HG03558 (cell line): ENCODE results near the gene CCDC85B.
A peak's percentile ranks its signal among the peaks of the same experiment; 100 is the strongest.

Experiments
- ATAC-seq: cut with Tn5 transposase; IDR thresholded peaks from one replicate; pipeline ENCODE4 v1.9.1; 2021; ENCODE audit warnings: moderate number of reproducible peaks; ENCODE audit not compliant: unreplicated experiment; ENCODE audit errors: extremely low read depth

Gene CCDC85B

GRCh38 chr11:65867284-65868071 is 23.0 kb upstream of the CCDC85B start:
- ATAC-seq = no peak

- no peak for ATAC-seq
These were observed 22.3 kb upstream of the CCDC85B start for GRCh38 chr11:65868076-65868667.

GRCh38 chr11:65868907-65869306 is 21.6 kb upstream of the CCDC85B start:
- ATAC-seq = no peak

GRCh38 chr11:65869643-65870306 is 20.7 kb upstream of the CCDC85B start:
- ATAC-seq = no peak

- ATAC-seq = no peak
These were observed 20.2 kb upstream of the CCDC85B start for GRCh38 chr11:65870307-65870658.

GRCh38 chr11:65870706-65871681 is 19.5 kb upstream of the CCDC85B start:
- no peak for ATAC-seq

GRCh38 chr11:65871811-65872548 is 18.5 kb upstream of the CCDC85B start:
- no peak for ATAC-seq

GRCh38 chr11:65872586-65873317 is 17.7 kb upstream of the CCDC85B start, which contains the start of gene EFEMP2:
Gene EFEMP2, minus strand, starts transcription at chr11:65872800. Its CDS starts 446 bp downstream, at chr11:65872354.
- ATAC-seq = no peak

- peak; percentile 71 for ATAC-seq
These were observed 16.9 kb upstream of the CCDC85B start for GRCh38 chr11:65873318-65874156.

GRCh38 chr11:65879617-65880016 is 10.9 kb upstream of the CCDC85B start, which contains the start of gene CTSW:
Gene CTSW, plus strand, starts transcription at chr11:65879837. Its CDS starts 18 bp downstream, at chr11:65879855.
- ATAC-seq = no peak

- ATAC-seq = no peak
These were observed 10.4 kb upstream of the CCDC85B start for GRCh38 chr11:65880027-65880426.

- no peak for ATAC-seq
These were observed 9.5 kb upstream of the CCDC85B start for GRCh38 chr11:65880844-65881421.

- ATAC-seq = no peak
These were observed 8.1 kb upstream of the CCDC85B start for GRCh38 chr11:65882120-65883057.

GRCh38 chr11:65883058-65883761 is 7.3 kb upstream of the CCDC85B start:
- ATAC-seq = no peak

GRCh38 chr11:65883786-65884715 is 6.4 kb upstream of the CCDC85B start:
- no peak for ATAC-seq
